ENCODE measurements around the gene DYNLRB1. TPM values are rescaled to one million over a fixed set of nuclear protein-coding genes. Genes with fewer than 3 reads are reported as not detected.

Gene DYNLRB1
- total RNA-seq: 100 to 1,000 TPM in 3 of 4 donors, 10 to 100 TPM in 1; 20.8 to 289 (median 149) TPM

GRCh38 chr20:34516247-34517113 lies at the start of gene DYNLRB1:
DYNLRB1 (plus strand) TSS chr20:34516422; CDS start chr20:34516459, 37 bp downstream.
- Histone ChIP-seq H3K9me3 (no peaks in the 10 kb centered on the region), H3K27me3 (no peaks in the 10 kb centered on the region), H3K4me3 (peak within 1 kb of the TSS; percentile 61 to 72), H3K27ac (peak within 1 kb of the TSS; percentile 97 to 98), H3K4me1 (peaks cover 0 to 6% of the 10 kb centered on the region in 2 donors), H3K36me3 (no peaks in the 10 kb centered on the region)
- DNase-seq: peak; percentile 97 to 98
- TF ChIP-seq POLR2A (IDR thresholded peaks at IDR 0.05) (peak; percentile 75 to 94), CTCF (IDR thresholded peaks at IDR 0.05) (peak in 1 of 4 experiments; percentile 20)
- intact Hi-C loops (cut with DNase I; ENCODE audit: low total_unique reads): no loop called here

GRCh38 chr20:34468951-34469350 lies 47.3 kb upstream of the DYNLRB1 start:
- H3K36me3 ChIP-seq: no peaks in the 10 kb centered on the region
- no peak overlapping the region for H3K4me3 ChIP-seq
- H3K4me1 ChIP-seq: no peaks in the 10 kb centered on the region
- H3K27me3 ChIP-seq: no peaks in the 10 kb centered on the region
- TF ChIP-seq POLR2A (IDR thresholded peaks at IDR 0.05): no peak
- TF ChIP-seq CTCF (IDR thresholded peaks at IDR 0.05): no peak
- intact Hi-C loops (cut with DNase I; ENCODE audit: low total_unique reads): no loop called here
- no peak overlapping the region for H3K27ac ChIP-seq
- no peaks in the 10 kb centered on the region for H3K9me3 ChIP-seq
- no peak for DNase-seq

- no peaks in the 10 kb centered on the region for H3K9me3 ChIP-seq
- TF ChIP-seq POLR2A (IDR thresholded peaks at IDR 0.05) (no peak), CTCF (IDR thresholded peaks at IDR 0.05) (no peak)
- H3K27me3 ChIP-seq: no peaks in the 10 kb centered on the region
- no peak overlapping the region for H3K4me3 ChIP-seq
- DNase-seq: no peak
- no peaks in the 10 kb centered on the region for H3K4me1 ChIP-seq
- peak overlapping the region in 1 of 2 donors; percentile 37 for H3K27ac ChIP-seq
- H3K36me3 ChIP-seq: no peaks in the 10 kb centered on the region
- intact Hi-C loops (cut with DNase I; ENCODE audit: low total_unique reads): no loop called here
These were observed 43.8 kb upstream of the DYNLRB1 start for GRCh38 chr20:34472246-34472925.

- Histone ChIP-seq H3K9me3 (no peaks in the 10 kb centered on the region), H3K27ac (peak overlapping the region in 1 of 2 donors; percentile 37), H3K27me3 (no peaks in the 10 kb centered on the region), H3K36me3 (no peaks in the 10 kb centered on the region), H3K4me3 (no peak overlapping the region), H3K4me1 (no peaks in the 10 kb centered on the region)
- peak; percentile 40 to 45 for DNase-seq
- TF ChIP-seq POLR2A (IDR thresholded peaks at IDR 0.05) (no peak), CTCF (IDR thresholded peaks at IDR 0.05) (peak; percentile 26 to 37 (median 31))
- intact Hi-C loops (cut with DNase I; ENCODE audit: low total_unique reads): no loop called here
These were observed 42.8 kb upstream of the DYNLRB1 start for GRCh38 chr20:34473262-34473883.
